Liver (tissue), 9 donors: ENCODE results near the gene STK17A. TPM values are rescaled to one million over a fixed set of nuclear protein-coding genes. Genes with fewer than 3 reads are reported as not detected.
"Not testable (repeated sequence)": the region's sequence is repeated elsewhere in the genome, so short reads cannot be mapped to it uniquely, and the experiment has no call there.

Experiments used
- DNase-seq: peaks from one replicate; pipeline ENCODE4 v3.0.0-alpha.2; 2017; ENCODE audit warnings: low spot score
- H3K27ac ChIP-seq, 2 donors: one replicate each; pipeline ENCODE4 v1.7.0; 2013; ENCODE audit warnings: inconsistent platforms in 2 of 2, low read length in 2 of 2, control low read depth in 1 of 2, low read depth in 1 of 2, mild to moderate bottlenecking in 1 of 2
- H3K27me3 ChIP-seq, 4 donors: one replicate each; pipeline versions ENCODE4 v1.6.1 to v1.7.0; 2013; ENCODE audit warnings: low read length in 3 of 4, inconsistent platforms in 1 of 4, mild to moderate bottlenecking in 1 of 4, moderate library complexity in 1 of 4; ENCODE audit not compliant: control insufficient read depth in 4 of 4, insufficient read depth in 4 of 4
- H3K36me3 ChIP-seq, 4 donors: one replicate each; pipeline versions ENCODE4 v1.6.1 to v1.7.0; 2013; ENCODE audit warnings: low read length in 3 of 4, mild to moderate bottlenecking in 3 of 4, low read depth in 1 of 4, moderate library complexity in 1 of 4; ENCODE audit not compliant: control insufficient read depth in 4 of 4, insufficient read depth in 3 of 4
- H3K4me1 ChIP-seq, 4 donors: one replicate each; pipeline versions ENCODE4 v1.6.1 to v1.7.0; 2013; ENCODE audit warnings: low read length in 3 of 4, mild to moderate bottlenecking in 3 of 4, moderate library complexity in 1 of 4; ENCODE audit not compliant: control insufficient read depth in 4 of 4, insufficient read depth in 4 of 4
- H3K4me3 ChIP-seq, 3 donors: one replicate each; pipeline versions ENCODE4 v1.6.1 to v1.7.0; 2013; ENCODE audit warnings: low read length in 3 of 3, control low read depth in 1 of 3, low read depth in 1 of 3, mild to moderate bottlenecking in 1 of 3
- H3K9ac ChIP-seq, 2 donors: one replicate each; pipeline ENCODE4 v1.7.0; 2013; ENCODE audit warnings: low read length in 2 of 2, mild to moderate bottlenecking in 2 of 2, moderate library complexity in 2 of 2, control low read depth in 1 of 2, low read depth in 1 of 2
- H3K9me3 ChIP-seq, 4 donors: one replicate each; pipeline versions ENCODE4 v1.6.1 to v1.7.0; 2013; ENCODE audit warnings: low read length in 3 of 4; ENCODE audit not compliant: control insufficient read depth in 4 of 4
- ATF3 ChIP-seq: IDR thresholded peaks from 2 replicates; pipeline ENCODE4 v1.6.1; 2016; ENCODE audit warnings: antibody characterized with exemption
- EGR1 ChIP-seq, 2 donors: IDR thresholded peaks; 2 replicates each; pipeline ENCODE4 v1.6.1; 2016 to 2018; ENCODE audit warnings: antibody characterized with exemption in 2 of 2, low read depth in 2 of 2
- FOXA1 ChIP-seq: IDR thresholded peaks from 2 replicates; pipeline ENCODE4 v1.6.1; 2016; ENCODE audit warnings: antibody characterized with exemption
- GABPA ChIP-seq, 2 donors: IDR thresholded peaks in 1 of 2; conservative IDR thresholded peaks in 1 of 2; 2 replicates each; pipeline ENCODE4 v1.6.1; 2016; ENCODE audit warnings: antibody characterized with exemption in 2 of 2, mild to moderate bottlenecking in 1 of 2, moderate library complexity in 1 of 2
- HNF4A ChIP-seq, 2 donors: conservative IDR thresholded peaks; 2 replicates each; pipeline ENCODE4 v1.6.1; 2016; ENCODE audit warnings: antibody characterized with exemption in 2 of 2, mild to moderate bottlenecking in 2 of 2
- HNF4G ChIP-seq: IDR thresholded peaks from 2 replicates; pipeline ENCODE4 v1.6.1; 2016; ENCODE audit warnings: antibody characterized with exemption
- JUND ChIP-seq, 2 donors: IDR thresholded peaks; 2 replicates each; pipeline ENCODE4 v1.6.1; 2016; ENCODE audit warnings: antibody characterized with exemption in 2 of 2
- NR2F2 ChIP-seq: IDR thresholded peaks from 2 replicates; pipeline ENCODE4 v1.6.1; 2016; ENCODE audit warnings: antibody characterized with exemption
- RAD21 ChIP-seq, 2 donors: IDR thresholded peaks; 2 replicates each; pipeline ENCODE4 v1.6.1; 2016; ENCODE audit warnings: antibody characterized with exemption in 2 of 2, mild to moderate bottlenecking in 2 of 2
- SP1 ChIP-seq: IDR thresholded peaks from 2 replicates; pipeline ENCODE4 v1.6.1; 2018; ENCODE audit warnings: antibody characterized with exemption, mild to moderate bottlenecking
- TAF1 ChIP-seq: conservative IDR thresholded peaks from 2 replicates; pipeline ENCODE4 v1.6.1; 2016; ENCODE audit warnings: antibody characterized with exemption, mild to moderate bottlenecking
- WGBS: extraction: QIAGEN DNeasy Blood & Tissue Kit; methylation state at CpG from one replicate; pipeline ENCODE4 v1.1.7; 2013; 5-methylcytosine and 5-hydroxymethylcytosine counted together
- polyA plus RNA-seq, 2 donors: library from polyadenylated mRNA; stranded (reverse) in 1 of 2; unstranded in 1 of 2; fragments of 200-250 nt in 1 of 2; fragments of >200 nt in 1 of 2; fragmentation: Nextera tagmentation in 1 of 2; extraction: Ambion mirVana in 1 of 2; gene quantifications; one replicate each; pipeline versions ENCODE4 v1.2.1 to v1.2.3, GENCODE V29; 2013 to 2015
- total RNA-seq, 2 donors: library from RNA; depleted of rRNA; stranded (reverse); fragments of >200 nt; gene quantifications; one replicate each; pipeline ENCODE4 v1.2.3, GENCODE V29; 2014
- TF ChIP-seq, protein P1 (sequence below): IDR thresholded peaks from 2 replicates; pipeline ENCODE4 v1.6.1; 2016; ENCODE audit warnings: antibody characterized with exemption
- TF ChIP-seq, protein P2 (sequence below): IDR thresholded peaks from 2 replicates; pipeline ENCODE4 v1.6.1; 2016; ENCODE audit warnings: antibody characterized with exemption
- TF ChIP-seq, protein P3 (sequence below): IDR thresholded peaks from 2 replicates; pipeline ENCODE4 v1.6.1; 2016; ENCODE audit warnings: antibody characterized with exemption, mild to moderate bottlenecking
- donor health status: healthy.
- donor health status: healthy.
- donor health status: healthy.
- donor health status: healthy.
- donor health status: healthy.

STK17A gene
- total and polyA plus RNA-seq, 4 donors: 3.0 to 18.2 (median 7.2) TPM

GRCh38 chr7:43625980-43626379 is 43.1 kb downstream of the STK17A start:
- TF ChIP-seq NR2F2: no peak
- TF ChIP-seq, protein P1, sequence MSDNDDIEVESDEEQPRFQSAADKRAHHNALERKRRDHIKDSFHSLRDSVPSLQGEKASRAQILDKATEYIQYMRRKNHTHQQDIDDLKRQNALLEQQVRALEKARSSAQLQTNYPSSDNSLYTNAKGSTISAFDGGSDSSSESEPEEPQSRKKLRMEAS: no peak
- TF ChIP-seq RAD21 (IDR thresholded peaks at IDR 0.05): no peak
- no peak for TF ChIP-seq EGR1 (IDR thresholded peaks at IDR 0.05; ENCODE audit: low read depth in 2 of 2)
- no peak for TF ChIP-seq GABPA (IDR thresholded peaks at IDR 0.05 in 1 of 2, conservative IDR thresholded peaks at IDR 0.05 in 1 of 2)
- TF ChIP-seq SP1: no peak
- TF ChIP-seq JUND (IDR thresholded peaks at IDR 0.05): no peak
- TF ChIP-seq TAF1: no peak
- TF ChIP-seq FOXA1: no peak
- no peaks in the 10 kb centered on the region for H3K9me3 ChIP-seq
- WGBS: 92% methylated on average over 4 of the region's 4 CpGs
- peaks cover 0 to 7% (median 0%) of the 10 kb centered on the region in 4 donors for H3K36me3 ChIP-seq
- DNase-seq: no peak
- no peak overlapping the region for H3K9ac ChIP-seq
- H3K27ac ChIP-seq: no peak overlapping the region
- H3K4me1 ChIP-seq: peaks cover 0 to 1% (median 0%) of the 10 kb centered on the region in 4 donors
- no peak overlapping the region for H3K4me3 ChIP-seq
- H3K27me3 ChIP-seq: no peaks in the 10 kb centered on the region

DNA sequence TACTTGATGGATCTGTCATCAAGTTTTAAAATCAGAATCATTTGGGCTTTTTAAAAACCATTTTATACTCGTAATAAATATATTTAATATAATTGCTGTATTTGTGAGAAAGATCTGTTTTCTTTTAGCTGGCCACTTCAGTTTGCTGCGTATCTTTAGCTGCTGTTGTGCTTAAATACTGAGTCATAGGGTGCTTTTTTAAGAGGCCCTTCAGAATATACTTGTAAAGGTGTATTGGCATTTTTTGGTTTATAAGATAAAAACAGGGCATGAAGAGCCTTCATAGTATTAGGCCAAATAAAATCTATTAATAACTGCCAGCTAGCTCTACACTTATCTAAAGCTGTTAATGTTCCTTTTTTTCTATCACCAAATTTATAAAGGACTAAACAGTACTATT is 43.8 kb downstream of the STK17A start:
- H3K4me1 ChIP-seq: peaks cover 0 to 1% (median 0%) of the 10 kb centered on the region in 4 donors
- no peak for DNase-seq
- no peaks in the 10 kb centered on the region for H3K27me3 ChIP-seq
- no peak overlapping the region for H3K9ac ChIP-seq
- peaks cover 0 to 10% (median 2%) of the 10 kb centered on the region in 4 donors for H3K36me3 ChIP-seq
- TF ChIP-seq, protein P2, sequence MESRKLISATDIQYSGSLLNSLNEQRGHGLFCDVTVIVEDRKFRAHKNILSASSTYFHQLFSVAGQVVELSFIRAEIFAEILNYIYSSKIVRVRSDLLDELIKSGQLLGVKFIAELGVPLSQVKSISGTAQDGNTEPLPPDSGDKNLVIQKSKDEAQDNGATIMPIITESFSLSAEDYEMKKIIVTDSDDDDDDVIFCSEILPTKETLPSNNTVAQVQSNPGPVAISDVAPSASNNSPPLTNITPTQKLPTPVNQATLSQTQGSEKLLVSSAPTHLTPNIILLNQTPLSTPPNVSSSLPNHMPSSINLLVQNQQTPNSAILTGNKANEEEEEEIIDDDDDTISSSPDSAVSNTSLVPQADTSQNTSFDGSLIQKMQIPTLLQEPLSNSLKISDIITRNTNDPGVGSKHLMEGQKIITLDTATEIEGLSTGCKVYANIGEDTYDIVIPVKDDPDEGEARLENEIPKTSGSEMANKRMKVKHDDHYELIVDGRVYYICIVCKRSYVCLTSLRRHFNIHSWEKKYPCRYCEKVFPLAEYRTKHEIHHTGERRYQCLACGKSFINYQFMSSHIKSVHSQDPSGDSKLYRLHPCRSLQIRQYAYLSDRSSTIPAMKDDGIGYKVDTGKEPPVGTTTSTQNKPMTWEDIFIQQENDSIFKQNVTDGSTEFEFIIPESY: no peak
- TF ChIP-seq, protein P3, sequence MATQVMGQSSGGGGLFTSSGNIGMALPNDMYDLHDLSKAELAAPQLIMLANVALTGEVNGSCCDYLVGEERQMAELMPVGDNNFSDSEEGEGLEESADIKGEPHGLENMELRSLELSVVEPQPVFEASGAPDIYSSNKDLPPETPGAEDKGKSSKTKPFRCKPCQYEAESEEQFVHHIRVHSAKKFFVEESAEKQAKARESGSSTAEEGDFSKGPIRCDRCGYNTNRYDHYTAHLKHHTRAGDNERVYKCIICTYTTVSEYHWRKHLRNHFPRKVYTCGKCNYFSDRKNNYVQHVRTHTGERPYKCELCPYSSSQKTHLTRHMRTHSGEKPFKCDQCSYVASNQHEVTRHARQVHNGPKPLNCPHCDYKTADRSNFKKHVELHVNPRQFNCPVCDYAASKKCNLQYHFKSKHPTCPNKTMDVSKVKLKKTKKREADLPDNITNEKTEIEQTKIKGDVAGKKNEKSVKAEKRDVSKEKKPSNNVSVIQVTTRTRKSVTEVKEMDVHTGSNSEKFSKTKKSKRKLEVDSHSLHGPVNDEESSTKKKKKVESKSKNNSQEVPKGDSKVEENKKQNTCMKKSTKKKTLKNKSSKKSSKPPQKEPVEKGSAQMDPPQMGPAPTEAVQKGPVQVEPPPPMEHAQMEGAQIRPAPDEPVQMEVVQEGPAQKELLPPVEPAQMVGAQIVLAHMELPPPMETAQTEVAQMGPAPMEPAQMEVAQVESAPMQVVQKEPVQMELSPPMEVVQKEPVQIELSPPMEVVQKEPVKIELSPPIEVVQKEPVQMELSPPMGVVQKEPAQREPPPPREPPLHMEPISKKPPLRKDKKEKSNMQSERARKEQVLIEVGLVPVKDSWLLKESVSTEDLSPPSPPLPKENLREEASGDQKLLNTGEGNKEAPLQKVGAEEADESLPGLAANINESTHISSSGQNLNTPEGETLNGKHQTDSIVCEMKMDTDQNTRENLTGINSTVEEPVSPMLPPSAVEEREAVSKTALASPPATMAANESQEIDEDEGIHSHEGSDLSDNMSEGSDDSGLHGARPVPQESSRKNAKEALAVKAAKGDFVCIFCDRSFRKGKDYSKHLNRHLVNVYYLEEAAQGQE: no peak
- TF ChIP-seq HNF4G (no peak), TAF1 (no peak), HNF4A (conservative IDR thresholded peaks at IDR 0.05) (no peak), JUND (IDR thresholded peaks at IDR 0.05) (no peak), ATF3 (no peak), FOXA1 (no peak)
- no peak overlapping the region for H3K4me3 ChIP-seq
- WGBS: 95% methylated on average over 2 of the region's 2 CpGs
- H3K27ac ChIP-seq: no peak overlapping the region
- no peaks in the 10 kb centered on the region for H3K9me3 ChIP-seq

- DNase-seq, H3K27me3 ChIP-seq, H3K9ac ChIP-seq, H3K4me1 ChIP-seq, H3K27ac ChIP-seq, H3K9me3 ChIP-seq, H3K4me3 ChIP-seq: not testable (repeated sequence)
- H3K36me3 ChIP-seq: peaks cover 0 to 12% (median 5%) of the 10 kb centered on the region in 4 donors
- WGBS: 95% methylated on average over 3 of the region's 3 CpGs
These were observed 44.9 kb downstream of the STK17A start for GRCh38 chr7:43627798-43628197.
